Mesenchymal stem cell (in vitro differentiated cells and primary cell): ENCODE results near the gene MORN4.

ENCODE experiments used
- DNase-seq: peaks from one replicate; pipeline ENCODE4 v3.0.0-alpha.2; 2013
- H2AFZ ChIP-seq: one replicate; pipeline ENCODE4 v1.6.1; 2013; ENCODE audit warnings: low read depth, mild to moderate bottlenecking, control low read depth, inconsistent platforms, low read length, moderate library complexity
- H2AK5ac ChIP-seq: 2 replicates; pipeline ENCODE4 v1.6.1; 2013; ENCODE audit warnings: low read length, moderate library complexity, mild to moderate bottlenecking, inconsistent platforms; ENCODE audit not compliant: severe bottlenecking
- H2BK120ac ChIP-seq: one replicate; pipeline ENCODE4 v1.6.1; 2013; ENCODE audit warnings: low read depth, mild to moderate bottlenecking, inconsistent platforms, low read length, moderate library complexity
- H2BK12ac ChIP-seq, 2 experiments: one replicate each; pipeline ENCODE4 v1.6.1; 2013; ENCODE audit warnings: inconsistent platforms in 2 of 2, low read length in 2 of 2, mild to moderate bottlenecking in 2 of 2, moderate library complexity in 2 of 2, control low read depth in 1 of 2
- H2BK15ac ChIP-seq: one replicate; pipeline ENCODE4 v1.6.1; 2013; ENCODE audit warnings: mild to moderate bottlenecking, low read depth, inconsistent platforms; ENCODE audit not compliant: poor library complexity, severe bottlenecking
- H2BK5ac ChIP-seq: 2 replicates; pipeline ENCODE4 v1.6.1; 2013; ENCODE audit warnings: low read depth, mild to moderate bottlenecking, low read length, control low read depth, inconsistent platforms; ENCODE audit not compliant: poor library complexity, severe bottlenecking
- H3K14ac ChIP-seq, 2 experiments: one replicate each; pipeline ENCODE4 v1.6.1; 2013; ENCODE audit warnings: inconsistent platforms in 2 of 2, low read length in 2 of 2, control low read depth in 1 of 2, mild to moderate bottlenecking in 1 of 2, moderate library complexity in 1 of 2
- H3K18ac ChIP-seq, 2 experiments: one replicate each; pipeline ENCODE4 v1.6.1; 2013; ENCODE audit warnings: inconsistent platforms in 2 of 2, low read length in 2 of 2, control low read depth in 1 of 2, low read depth in 1 of 2, mild to moderate bottlenecking in 1 of 2
- H3K23ac ChIP-seq, 2 experiments: one replicate each; pipeline ENCODE4 v1.6.1; 2013; ENCODE audit warnings: inconsistent platforms in 2 of 2, low read length in 2 of 2, mild to moderate bottlenecking in 2 of 2, moderate library complexity in 2 of 2, control low read depth in 1 of 2
- H3K27ac ChIP-seq: 2 replicates; pipeline ENCODE4 v1.5.1; 2013; ENCODE audit warnings: mild to moderate bottlenecking, moderate library complexity, low read length, control low read depth, inconsistent platforms; ENCODE audit not compliant: poor library complexity, severe bottlenecking
- H3K27me3 ChIP-seq, 2 experiments: 2 replicates each; pipeline versions ENCODE4 v1.6.1 to v1.7.0; 2013; ENCODE audit warnings: low read length in 2 of 2, mild to moderate bottlenecking in 2 of 2, moderate library complexity in 2 of 2, control low read depth in 1 of 2, inconsistent platforms in 1 of 2; ENCODE audit not compliant: control insufficient read depth in 1 of 2, insufficient read depth in 1 of 2
- H3K36me3 ChIP-seq, 2 experiments: 2 replicates each; pipeline versions ENCODE4 v1.6.1 to v1.7.0; 2013; ENCODE audit warnings: low read length in 2 of 2, control low read depth in 1 of 2, inconsistent platforms in 1 of 2, low read depth in 1 of 2, mild to moderate bottlenecking in 1 of 2; ENCODE audit not compliant: insufficient read depth in 2 of 2, control insufficient read depth in 1 of 2
- H3K4ac ChIP-seq, 2 experiments: one replicate each; pipeline ENCODE4 v1.6.1; 2013; ENCODE audit warnings: inconsistent platforms in 2 of 2, low read length in 2 of 2, mild to moderate bottlenecking in 2 of 2, moderate library complexity in 2 of 2, control low read depth in 1 of 2, low read depth in 1 of 2
- H3K4me1 ChIP-seq: 2 replicates; pipeline ENCODE4 v1.6.1; 2013; ENCODE audit warnings: low read depth, low read length, control low read depth; ENCODE audit not compliant: control insufficient read depth, insufficient read depth
- H3K4me2 ChIP-seq: 2 replicates; pipeline ENCODE4 v1.6.1; 2013; ENCODE audit warnings: low read length, mild to moderate bottlenecking, inconsistent platforms; ENCODE audit not compliant: poor library complexity, severe bottlenecking
- H3K4me3 ChIP-seq, 2 experiments: 2 replicates each; pipeline versions ENCODE4 v1.5.1 to v1.7.0; 2013; ENCODE audit warnings: low read length in 2 of 2, mild to moderate bottlenecking in 2 of 2, control low read depth in 1 of 2, low read depth in 1 of 2; ENCODE audit not compliant: insufficient read depth in 1 of 2
- H3K79me1 ChIP-seq: replicated peaks from 2 replicates; pipeline ENCODE4 v1.6.1; 2013; ENCODE audit warnings: mild to moderate bottlenecking, control low read depth, low read length, inconsistent platforms; ENCODE audit not compliant: poor library complexity, severe bottlenecking
- H3K9ac ChIP-seq: 2 replicates; pipeline ENCODE4 v1.7.0; 2013; ENCODE audit warnings: mild to moderate bottlenecking, low read length, moderate library complexity
- H3K9me3 ChIP-seq: 2 replicates; pipeline ENCODE4 v1.7.0; 2013; ENCODE audit warnings: mild to moderate bottlenecking, low read length; ENCODE audit not compliant: control insufficient read depth
- H4K8ac ChIP-seq: one replicate; pipeline ENCODE4 v1.6.1; 2013; ENCODE audit warnings: inconsistent platforms, mild to moderate bottlenecking, low read length, moderate library complexity
- H4K91ac ChIP-seq: one replicate; pipeline ENCODE4 v1.6.1; 2013; ENCODE audit warnings: mild to moderate bottlenecking, low read length, inconsistent platforms
- WGBS: methylation state at CpG from one replicate; pipeline ENCODE4 v1.1.7; 2013; ENCODE audit warnings: mixed read lengths; 5-methylcytosine and 5-hydroxymethylcytosine counted together

MORN4 gene

DNA sequence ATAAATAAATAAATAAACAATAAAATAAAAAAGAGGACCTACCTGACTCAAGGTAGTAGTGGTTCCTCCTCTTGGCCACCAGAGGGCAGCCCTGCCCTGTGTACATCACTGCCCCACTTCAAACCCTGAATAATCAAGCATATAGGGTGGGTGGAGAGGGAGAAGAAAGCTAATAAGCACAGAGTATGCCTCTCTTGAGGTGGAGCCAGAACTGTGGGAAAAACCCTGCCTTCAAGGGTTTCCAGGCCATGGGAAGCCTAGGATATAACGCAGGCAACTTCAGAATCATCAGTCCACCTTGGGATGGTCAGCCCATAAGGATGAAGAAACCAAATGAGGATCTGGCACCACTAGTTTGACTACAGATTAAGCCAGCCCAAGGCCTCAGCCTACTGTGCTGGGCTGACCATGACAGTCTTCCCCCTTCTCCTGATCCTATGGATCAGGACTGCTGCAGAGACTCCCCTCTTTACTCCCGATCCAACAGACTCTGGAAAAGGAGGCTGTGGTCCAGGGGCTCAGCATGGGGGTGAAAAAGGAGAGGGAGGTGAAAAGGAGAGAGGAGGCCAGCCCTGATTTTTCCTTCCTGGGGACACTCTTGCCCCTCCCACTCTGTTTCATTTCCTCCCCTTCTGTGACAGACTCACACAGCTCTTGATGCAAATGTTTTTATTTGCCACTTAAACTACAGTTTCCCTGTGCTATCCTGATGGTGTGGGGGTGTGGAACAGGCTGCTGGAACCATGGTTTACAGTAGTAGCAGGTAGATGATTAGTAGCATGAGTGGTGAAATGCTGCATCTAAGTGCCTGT, 43.7 kb upstream of the MORN4 start:
- no peak overlapping the region for H2BK12ac ChIP-seq
- H2AK5ac ChIP-seq = no peak overlapping the region
- H2BK15ac ChIP-seq = no peak overlapping the region
- no peak overlapping the region for H2BK120ac ChIP-seq
- H3K9me3 ChIP-seq = no peaks in the 10 kb centered on the region
- no peak overlapping the region for H3K14ac ChIP-seq
- no peak overlapping the region for H3K4ac ChIP-seq
- no peak overlapping the region for H3K9ac ChIP-seq
- no peak overlapping the region for H4K8ac ChIP-seq
- no peak overlapping the region for H2BK5ac ChIP-seq
- no peak overlapping the region for H3K4me2 ChIP-seq
- H3K27me3 ChIP-seq = no peaks in the 10 kb centered on the region
- peaks cover 1% of the 10 kb centered on the region for H3K79me1 ChIP-seq
- H3K36me3 ChIP-seq = peaks cover 43 to 83% of the 10 kb centered on the region in 2 experiments
- H3K4me3 ChIP-seq = no peak overlapping the region
- 85% methylated on average over 1 of the region's 2 CpGs for WGBS
- no peaks in the 10 kb centered on the region for H3K4me1 ChIP-seq
- H3K18ac ChIP-seq = no peak overlapping the region
- peak; percentile 61 for DNase-seq
- no peak overlapping the region for H3K23ac ChIP-seq
- H2AFZ ChIP-seq = no peak overlapping the region
- no peak overlapping the region for H3K27ac ChIP-seq
- no peak overlapping the region for H4K91ac ChIP-seq

DNA sequence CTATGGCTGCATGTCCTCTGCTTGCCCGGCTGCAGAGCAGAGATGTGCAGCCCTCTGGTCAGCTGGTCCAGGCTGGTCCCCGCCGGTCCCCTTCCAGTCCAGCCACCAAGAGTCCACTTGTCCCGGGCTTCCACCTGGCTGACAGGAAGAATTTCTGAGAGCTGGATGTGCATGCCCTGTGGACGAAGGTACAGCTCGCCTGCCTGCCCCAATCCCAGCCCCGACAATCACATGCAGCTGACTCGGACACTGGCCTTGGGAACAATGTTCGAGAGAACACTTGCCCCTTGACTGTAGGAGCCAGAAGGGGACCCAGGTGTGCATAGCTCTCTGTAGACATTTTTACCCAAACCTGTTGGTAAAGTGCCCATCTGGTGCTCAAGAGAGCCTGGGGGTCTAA, 41.9 kb upstream of the MORN4 start:
- DNase-seq = no peak
- H3K14ac ChIP-seq = no peak overlapping the region

DNA sequence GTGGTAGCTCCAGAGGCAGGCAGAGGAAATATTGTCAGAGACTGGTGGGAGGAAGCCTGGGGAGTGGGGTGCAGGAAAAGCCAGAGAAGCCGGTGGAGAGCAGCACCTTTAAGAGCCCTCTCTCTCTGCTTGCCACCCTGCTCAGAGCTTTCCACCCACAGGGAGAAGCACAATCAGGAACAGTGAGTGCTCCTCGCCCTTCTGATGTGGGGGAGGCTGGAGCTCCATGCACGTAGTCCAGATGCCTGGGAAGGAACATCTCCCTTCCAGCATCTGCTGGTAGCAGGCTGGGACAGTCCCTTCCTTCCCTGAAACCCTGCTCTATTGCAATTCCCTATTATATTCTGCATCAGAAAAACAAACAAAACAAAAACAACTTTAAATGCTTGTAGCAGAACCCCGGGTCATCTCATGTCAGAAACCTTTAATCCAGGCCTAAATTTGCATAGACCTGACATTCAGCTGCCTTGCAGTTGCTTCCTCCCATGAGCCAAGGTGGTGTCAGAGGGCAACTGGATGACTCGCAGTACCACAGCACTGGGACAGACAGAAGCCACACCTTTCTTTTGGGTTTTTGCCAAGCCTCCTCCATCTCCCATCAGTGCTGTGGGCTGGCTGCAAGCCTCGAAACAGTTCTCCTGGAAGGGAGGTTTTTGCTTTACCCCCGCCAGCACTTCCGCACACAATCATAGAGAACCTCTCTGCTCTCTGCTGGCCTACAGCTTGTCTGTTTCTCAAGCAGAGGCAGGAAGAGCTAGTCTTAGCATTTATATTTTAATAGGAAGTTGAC, 40.6 kb upstream of the MORN4 start:
- Histone ChIP-seq H3K4me1 (no peaks in the 10 kb centered on the region), H2AK5ac (no peak overlapping the region), H2BK5ac (no peak overlapping the region), H3K14ac (no peak overlapping the region), H3K27me3 (no peaks in the 10 kb centered on the region), H3K79me1 (no peaks in the 10 kb centered on the region), H2BK15ac (peak overlapping the region; percentile 60), H3K36me3 (peaks cover 37 to 90% of the 10 kb centered on the region in 2 experiments), H3K4me3 (no peak overlapping the region), H3K4ac (no peak overlapping the region), H3K27ac (no peak overlapping the region), H3K18ac (no peak overlapping the region), H4K8ac (no peak overlapping the region), H4K91ac (no peak overlapping the region), H3K9ac (peak overlapping the region; percentile 28), H3K4me2 (no peak overlapping the region), H2BK120ac (no peak overlapping the region), H2AFZ (no peak overlapping the region), H3K23ac (no peak overlapping the region), H2BK12ac (no peak overlapping the region), H3K9me3 (no peaks in the 10 kb centered on the region)
- WGBS = 82% methylated on average over 8 of the region's 8 CpGs
- peak; percentile 43 for DNase-seq

More for the DNA sequence above, 41.9 kb upstream of the MORN4 start:
- no peak overlapping the region for H3K4me2 ChIP-seq
- H3K9ac ChIP-seq = no peak overlapping the region
- no peak overlapping the region for H2AK5ac ChIP-seq
- H3K4me3 ChIP-seq = no peak overlapping the region
- H3K4me1 ChIP-seq = no peaks in the 10 kb centered on the region
- H3K9me3 ChIP-seq = no peaks in the 10 kb centered on the region
- no peak overlapping the region for H4K8ac ChIP-seq
- no peaks in the 10 kb centered on the region for H3K27me3 ChIP-seq
- no peaks in the 10 kb centered on the region for H3K79me1 ChIP-seq
- no peak overlapping the region for H3K23ac ChIP-seq
- no peak overlapping the region for H3K18ac ChIP-seq
- H2BK15ac ChIP-seq = no peak overlapping the region
- 91% methylated on average over 9 of the region's 9 CpGs for WGBS
- H3K4ac ChIP-seq = no peak overlapping the region
- no peak overlapping the region for H2BK5ac ChIP-seq
- H4K91ac ChIP-seq = no peak overlapping the region
- H2BK120ac ChIP-seq = no peak overlapping the region
- peaks cover 43 to 90% of the 10 kb centered on the region in 2 experiments for H3K36me3 ChIP-seq
- no peak overlapping the region for H2AFZ ChIP-seq
- H2BK12ac ChIP-seq = no peak overlapping the region
- no peak overlapping the region for H3K27ac ChIP-seq

GRCh38 chr10:97669571-97669970, 36.3 kb upstream of the MORN4 start:
- peak; percentile 24 for DNase-seq
- Histone ChIP-seq H2BK5ac (no peak overlapping the region), H3K9me3 (no peaks in the 10 kb centered on the region), H3K27ac (no peak overlapping the region), H4K8ac (no peak overlapping the region), H3K4me2 (no peak overlapping the region), H3K36me3 (peaks cover 25 to 89% of the 10 kb centered on the region in 2 experiments), H4K91ac (no peak overlapping the region), H3K4me1 (no peaks in the 10 kb centered on the region), H3K14ac (no peak overlapping the region), H3K79me1 (no peaks in the 10 kb centered on the region), H3K23ac (no peak overlapping the region), H2AK5ac (no peak overlapping the region), H2AFZ (no peak overlapping the region), H3K18ac (no peak overlapping the region), H3K27me3 (no peaks in the 10 kb centered on the region), H3K4me3 (no peak overlapping the region), H2BK15ac (no peak overlapping the region), H2BK12ac (no peak overlapping the region), H3K9ac (no peak overlapping the region), H2BK120ac (no peak overlapping the region), H3K4ac (no peak overlapping the region)
- 80% methylated on average over 1 of the region's 1 CpG for WGBS
